Pancreas (tissue), 10 donors: ENCODE measurements around the gene BCORL1. TPM values are rescaled to one million over a fixed set of nuclear protein-coding genes. Genes with fewer than 3 reads are reported as not detected.

ENCODE experiments used
- ATAC-seq, 4 donors: fragments of 200-7000 bp; cut with Tn5 transposase; one replicate each; pipeline versions ENCODE4 v1.8.0 to v1.9.1; 2020; ENCODE audit warnings: mild to moderate bottlenecking in 4 of 4, moderate library complexity in 4 of 4
- DNase-seq, 6 donors: peaks; one replicate each; pipeline ENCODE4 v3.0.0-alpha.2; 2020
- FAIRE-seq: peaks from 2 replicates; lab custom pipeline; 2012; peaks lifted over from hg19 to GRCh38; lab: Jason Lieb, UNC
- H3K27ac ChIP-seq, 4 donors: fragments of 200-600 bp; sonication (generic); 1 replicate in 3 of 4; 2 replicates in 1 of 4; pipeline versions ENCODE4 v1.5.0 to v1.8.0; 2020
- H3K27me3 ChIP-seq, 4 donors: fragments of 200-600 bp; one replicate each; pipeline ENCODE4 v1.8.0; 2021
- H3K36me3 ChIP-seq, 3 donors: fragments of 200-600 bp; sonication (generic) in 1 of 3; one replicate each; pipeline versions ENCODE4 v1.5.0 to v1.8.0; 2020 to 2021
- H3K4me1 ChIP-seq, 3 donors: fragments of 200-600 bp; one replicate each; pipeline ENCODE4 v1.8.0; 2021
- H3K4me3 ChIP-seq, 4 donors: fragments of 200-600 bp; sonication (generic) in 2 of 4; one replicate each; pipeline versions ENCODE4 v1.5.0 to v1.8.0; 2020 to 2021
- H3K9me3 ChIP-seq, 4 donors: fragments of 200-600 bp; one replicate each; pipeline ENCODE4 v1.8.0; 2021
- CTCF ChIP-seq, 4 donors: fragments of 200-600 bp; sonication (generic) in 3 of 4; IDR thresholded peaks; one replicate each; pipeline versions ENCODE4 v1.5.0 to v1.8.0; 2021; ENCODE audit warnings: antibody characterized with exemption in 4 of 4
- WGBS, 2 donors: extraction: QIAGEN DNeasy Blood & Tissue Kit; methylation state at CpG; one replicate each; pipeline ENCODE4 v1.1.7; 2013; 5-methylcytosine and 5-hydroxymethylcytosine counted together
- intact Hi-C, 3 donors: fragments of 100-400 bp; cut with DNase I; formaldehyde crosslinking; loops; one replicate each; pipeline versions ENCODE4 v1.11.1 to v1.14.2; 2022
- polyA plus RNA-seq, 2 donors: library from polyadenylated mRNA; stranded (reverse); fragments of 200-250 nt; gene quantifications; one replicate each; pipeline ENCODE4 v1.2.3, GENCODE V29; 2013
- total RNA-seq, 6 donors: library from RNA; stranded (reverse); fragmentation: NEBNext Ultra II Directional in 4 of 6; extraction: Animal tissue kit (Norgen Biotek cat#: 25700) in 4 of 6; gene quantifications; one replicate each; pipeline versions ENCODE4 v1.2.1 to v1.2.4, GENCODE V29; 2021 to 2023
- donor health status: healthy with polysubstance abuse.
- donor health status: DM: no; HTN: no; CAD: no; lungs with moderate emphysema.
- donor health status: DM: no; HTN: no; CAD: no.
- donor health status: control.
- donor health status: control.
- donor health status: Bipolar disorder and iron deficiency.
- donor health status: DM: yes; HTN: yes; CAD: no.
- donor health status: DM: no; HTN: no; CAD: no.
- donor health status: DM: no; HTN: no; CAD: no.
- donor health status: DM: yes; HTN: yes; CAD: no.

Gene BCORL1
- total and polyA plus RNA-seq, 8 donors: 1.7 to 11.1 (median 5.6) TPM

- intact Hi-C loops: no loop called here
- TF ChIP-seq CTCF (IDR thresholded peaks at IDR 0.05): no peak
- ATAC-seq: no peak
- no peak for DNase-seq
- H3K4me1 ChIP-seq: no peaks in the 10 kb centered on the region
- 19 to 46% methylated on average over 20 of the region's 20 CpGs for WGBS, 2 donors
- peak overlapping the region in 2 of 4 donors; percentile 22 to 37 for H3K27ac ChIP-seq
- H3K9me3 ChIP-seq: no peaks in the 10 kb centered on the region
- no peaks in the 10 kb centered on the region for H3K27me3 ChIP-seq
- no peak for FAIRE-seq
- no peaks in the 10 kb centered on the region for H3K36me3 ChIP-seq
- H3K4me3 ChIP-seq: peak overlapping the region in 3 of 4 donors; percentile 7 to 41 (median 32)
Observed at GRCh38 chrX:129956765-129957164, 25.7 kb upstream of the BCORL1 start.

- 10 to 39% methylated on average over 47 to 49 of the region's 56 CpGs for WGBS, 2 donors
- H3K36me3 ChIP-seq: no peaks in the 10 kb centered on the region
- intact Hi-C loops: no loop called here
- H3K4me3 ChIP-seq: peak overlapping the region in 3 of 4 donors; percentile 7 to 41 (median 32)
- H3K27me3 ChIP-seq: no peaks in the 10 kb centered on the region
- peak; percentile 80 to 84 (median 81) for ATAC-seq
- no peaks in the 10 kb centered on the region for H3K9me3 ChIP-seq
- H3K27ac ChIP-seq: peak overlapping the region in 3 of 4 donors; percentile 22 to 42 (median 37)
- TF ChIP-seq CTCF (IDR thresholded peaks at IDR 0.05): no peak
- H3K4me1 ChIP-seq: no peaks in the 10 kb centered on the region
- peak; percentile 64 to 86 (median 68) for DNase-seq
- FAIRE-seq: no peak
Observed at GRCh38 chrX:129957241-129958082, 25.0 kb upstream of the BCORL1 start.

- intact Hi-C loops: no loop called here
- no peak for FAIRE-seq
- ATAC-seq: no peak
- no peaks in the 10 kb centered on the region for H3K9me3 ChIP-seq
- no peak for DNase-seq
- no peaks in the 10 kb centered on the region for H3K27me3 ChIP-seq
- 75 to 86% methylated on average over 7 of the region's 7 CpGs for WGBS, 2 donors
- no peak overlapping the region for H3K27ac ChIP-seq
- H3K4me1 ChIP-seq: no peaks in the 10 kb centered on the region
- no peak for TF ChIP-seq CTCF (IDR thresholded peaks at IDR 0.05)
- no peaks in the 10 kb centered on the region for H3K36me3 ChIP-seq
- H3K4me3 ChIP-seq: peak overlapping the region in 1 of 4 donors; percentile 41
Observed at GRCh38 chrX:129958083-129958465, 24.4 kb upstream of the BCORL1 start.

GRCh38 chrX:129958814-129959492 is 23.5 kb upstream of the BCORL1 start:
- Histone ChIP-seq H3K36me3 (no peaks in the 10 kb centered on the region), H3K4me1 (no peaks in the 10 kb centered on the region), H3K27ac (no peak overlapping the region), H3K9me3 (no peaks in the 10 kb centered on the region), H3K27me3 (no peaks in the 10 kb centered on the region), H3K4me3 (no peak overlapping the region)
- DNase-seq: no peak
- ATAC-seq: no peak
- WGBS, 2 donors: 38 to 53% methylated on average over 13 of the region's 13 CpGs
- no peak for FAIRE-seq
- no peak for TF ChIP-seq CTCF (IDR thresholded peaks at IDR 0.05)
- intact Hi-C loops: no loop called here
